Measurements from ENCODE around the gene CEP72.

CEP72 gene

GRCh38 chr5:584846-585245 lies 27.3 kb upstream of the CEP72 start:
- H3K4me1 ChIP-seq (ENCODE audit: control extremely low read depth in 1 of 4, control insufficient read depth in 4 of 4, insufficient read depth in 4 of 4, low read length in 3 of 4) = no peaks in the 10 kb centered on the region
- ChIA-PET CTCF (no interaction called here), POLR2A (no interaction called here)
- no peak overlapping the region for H3K4me3 ChIP-seq (ENCODE audit: control insufficient read depth in 1 of 7, extremely low read depth in 1 of 7, insufficient read depth in 4 of 7, low read depth in 2 of 7, low read length in 6 of 7)
- H3K36me3 ChIP-seq (ENCODE audit: control insufficient read depth in 4 of 4, insufficient read depth in 4 of 4, low read length in 3 of 4) = no peaks in the 10 kb centered on the region
- H3K27ac ChIP-seq (ENCODE audit: insufficient read depth in 1 of 2, low read depth in 1 of 2, low read length in 2 of 2, poor library complexity in 1 of 2, severe bottlenecking in 2 of 2) = no peak overlapping the region
- peaks cover 0 to 4% (median 0%) of the 10 kb centered on the region in 5 experiments for H3K9me3 ChIP-seq (ENCODE audit: control extremely low read depth in 1 of 5, control insufficient read depth in 4 of 5, insufficient read depth in 2 of 5, low read depth in 1 of 5, low read length in 4 of 5)
- whole genome bisulfite sequencing (ENCODE audit: insufficient coverage) = 95% methylated on average over 2 of the region's 2 CpGs
- DNase-seq = no peak
- peaks cover 0 to 57% (median 12%) of the 10 kb centered on the region in 5 experiments for H3K27me3 ChIP-seq (replicated peaks in 2 of 5; ENCODE audit: control insufficient read depth in 4 of 5, insufficient read depth in 5 of 5, low read length in 4 of 5)

DNA sequence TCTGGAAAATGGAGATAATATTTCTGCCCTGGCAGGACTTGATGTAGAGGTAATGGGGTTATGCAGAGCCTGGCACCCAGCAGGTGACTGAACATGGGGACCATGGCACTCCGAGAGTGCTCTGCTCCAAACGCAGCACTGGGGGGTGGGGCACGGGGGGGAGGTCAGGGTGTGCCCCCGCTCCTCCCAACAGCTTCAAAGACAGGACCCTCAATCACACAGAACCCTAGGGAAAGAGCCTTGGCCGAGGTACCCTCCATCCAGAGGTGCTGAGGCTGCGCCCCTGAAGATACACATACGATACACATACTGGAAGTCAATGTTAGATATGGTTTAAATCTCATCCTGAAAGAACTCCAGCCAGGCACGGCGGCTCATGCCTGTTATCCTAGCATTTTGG lies 26.6 kb upstream of the CEP72 start:
- 81% methylated on average over 8 of the region's 9 CpGs for WGBS (ENCODE audit: insufficient coverage)
- POLR2A ChIA-PET = no interaction called here
- CTCF ChIA-PET = no interaction called here

DNA sequence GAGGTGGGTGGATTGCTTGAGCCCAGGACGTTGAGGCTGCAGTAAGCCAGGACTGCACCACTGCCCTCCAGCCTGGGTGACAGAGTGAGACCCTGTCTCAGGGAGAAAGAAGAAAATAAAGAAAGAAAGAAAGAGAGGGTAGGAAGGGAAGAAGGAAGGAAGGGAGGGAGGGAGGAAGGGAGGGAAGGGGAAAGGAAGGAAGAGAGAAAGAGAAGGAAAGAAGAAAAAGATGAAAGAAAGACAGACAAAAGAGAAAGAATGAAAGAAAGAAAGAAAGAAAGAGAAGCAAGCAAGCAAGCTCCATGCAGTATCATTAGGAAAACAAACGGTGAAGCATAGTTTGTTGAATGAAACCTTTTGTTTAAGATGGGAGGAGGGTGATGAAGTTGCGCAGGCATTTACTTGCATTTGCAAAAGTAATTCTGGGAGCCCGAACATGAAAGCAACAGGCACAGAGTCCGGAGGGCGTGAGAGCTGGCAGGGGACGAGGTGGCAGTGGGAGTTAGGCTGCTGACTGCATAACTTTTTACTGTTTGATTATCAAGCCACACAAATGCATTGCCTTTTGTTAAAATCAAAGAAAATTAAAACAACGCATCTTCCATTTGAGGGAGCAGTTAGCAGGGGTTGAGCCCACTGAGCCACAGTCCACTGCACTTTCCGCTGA lies 26.0 kb upstream of the CEP72 start:
- Histone ChIP-seq H3K36me3 (ENCODE audit: control insufficient read depth in 4 of 4, insufficient read depth in 4 of 4, low read length in 3 of 4) (no peaks in the 10 kb centered on the region), H3K4me1 (ENCODE audit: control extremely low read depth in 1 of 4, control insufficient read depth in 4 of 4, insufficient read depth in 4 of 4, low read length in 3 of 4) (no peaks in the 10 kb centered on the region), H3K4me3 (ENCODE audit: control insufficient read depth in 1 of 7, extremely low read depth in 1 of 7, insufficient read depth in 4 of 7, low read depth in 2 of 7, low read length in 6 of 7) (no peak overlapping the region), H3K9me3 (ENCODE audit: control extremely low read depth in 1 of 5, control insufficient read depth in 4 of 5, insufficient read depth in 2 of 5, low read depth in 1 of 5, low read length in 4 of 5) (peaks cover 0 to 15% (median 3%) of the 10 kb centered on the region in 5 experiments), H3K27ac (ENCODE audit: insufficient read depth in 1 of 2, low read depth in 1 of 2, low read length in 2 of 2, poor library complexity in 1 of 2, severe bottlenecking in 2 of 2) (no peak overlapping the region), H3K27me3 (replicated peaks in 2 of 5; ENCODE audit: control insufficient read depth in 4 of 5, insufficient read depth in 5 of 5, low read length in 4 of 5) (peaks cover 0 to 48% (median 6%) of the 10 kb centered on the region in 5 experiments)
- POLR2A ChIA-PET = no interaction called here
- 64% methylated on average over 7 of the region's 9 CpGs for WGBS (ENCODE audit: insufficient coverage)
- no peak for DNase-seq
- CTCF ChIA-PET = no interaction called here

More for the DNA sequence above, 26.6 kb upstream of the CEP72 start:
- peaks cover 0 to 11% (median 0%) of the 10 kb centered on the region in 5 experiments for H3K9me3 ChIP-seq (ENCODE audit: control extremely low read depth in 1 of 5, control insufficient read depth in 4 of 5, insufficient read depth in 2 of 5, low read depth in 1 of 5, low read length in 4 of 5)
- H3K36me3 ChIP-seq (ENCODE audit: control insufficient read depth in 4 of 4, insufficient read depth in 4 of 4, low read length in 3 of 4) = no peaks in the 10 kb centered on the region
- H3K4me3 ChIP-seq (ENCODE audit: control insufficient read depth in 1 of 7, extremely low read depth in 1 of 7, insufficient read depth in 4 of 7, low read depth in 2 of 7, low read length in 6 of 7) = no peak overlapping the region
- H3K27ac ChIP-seq (ENCODE audit: insufficient read depth in 1 of 2, low read depth in 1 of 2, low read length in 2 of 2, poor library complexity in 1 of 2, severe bottlenecking in 2 of 2) = no peak overlapping the region
- no peaks in the 10 kb centered on the region for H3K4me1 ChIP-seq (ENCODE audit: control extremely low read depth in 1 of 4, control insufficient read depth in 4 of 4, insufficient read depth in 4 of 4, low read length in 3 of 4)
- no peak for DNase-seq
- peaks cover 0 to 51% (median 10%) of the 10 kb centered on the region in 5 experiments for H3K27me3 ChIP-seq (replicated peaks in 2 of 5; ENCODE audit: control insufficient read depth in 4 of 5, insufficient read depth in 5 of 5, low read length in 4 of 5)

DNA sequence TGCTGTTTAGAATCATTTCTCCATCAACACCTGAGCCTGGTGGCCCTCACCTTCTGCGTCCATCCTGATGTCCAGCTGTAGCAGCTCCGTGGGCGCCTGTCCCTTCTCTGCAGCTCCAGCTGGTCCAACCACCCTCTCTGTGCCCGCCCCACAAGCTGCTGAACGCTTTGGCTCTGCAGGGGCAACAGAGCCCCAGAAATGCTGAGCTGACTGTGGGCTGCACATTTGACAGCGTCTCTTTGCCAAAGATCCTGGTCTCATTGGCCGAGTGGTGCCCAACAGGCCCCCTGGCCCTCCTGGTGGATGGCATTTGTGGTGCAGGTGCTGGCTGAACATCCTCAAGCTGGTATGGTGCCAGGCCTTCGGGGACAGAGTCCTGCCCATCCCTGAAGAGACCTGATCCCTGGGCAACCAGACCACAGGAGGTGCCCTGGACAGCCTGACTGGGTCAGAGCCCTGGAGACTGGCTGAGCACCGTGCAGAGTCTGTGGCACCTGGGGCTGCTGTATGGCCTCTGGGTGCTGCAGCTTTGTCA lies 25.3 kb upstream of the CEP72 start:
- peaks cover 0 to 17% (median 3%) of the 10 kb centered on the region in 5 experiments for H3K9me3 ChIP-seq (ENCODE audit: control extremely low read depth in 1 of 5, control insufficient read depth in 4 of 5, insufficient read depth in 2 of 5, low read depth in 1 of 5, low read length in 4 of 5)
- no peaks in the 10 kb centered on the region for H3K36me3 ChIP-seq (ENCODE audit: control insufficient read depth in 4 of 4, insufficient read depth in 4 of 4, low read length in 3 of 4)
- H3K4me1 ChIP-seq (ENCODE audit: control extremely low read depth in 1 of 4, control insufficient read depth in 4 of 4, insufficient read depth in 4 of 4, low read length in 3 of 4) = no peaks in the 10 kb centered on the region
- peaks cover 0 to 44% (median 4%) of the 10 kb centered on the region in 5 experiments for H3K27me3 ChIP-seq (replicated peaks in 2 of 5; ENCODE audit: control insufficient read depth in 4 of 5, insufficient read depth in 5 of 5, low read length in 4 of 5)
- POLR2A ChIA-PET = no interaction called here
- H3K27ac ChIP-seq (ENCODE audit: insufficient read depth in 1 of 2, low read depth in 1 of 2, low read length in 2 of 2, poor library complexity in 1 of 2, severe bottlenecking in 2 of 2) = no peak overlapping the region
- CTCF ChIA-PET = no interaction called here
- no peak for DNase-seq
- no peak overlapping the region for H3K4me3 ChIP-seq (ENCODE audit: control insufficient read depth in 1 of 7, extremely low read depth in 1 of 7, insufficient read depth in 4 of 7, low read depth in 2 of 7, low read length in 6 of 7)
- 91% methylated on average over 9 of the region's 9 CpGs for WGBS (ENCODE audit: insufficient coverage)

DNA sequence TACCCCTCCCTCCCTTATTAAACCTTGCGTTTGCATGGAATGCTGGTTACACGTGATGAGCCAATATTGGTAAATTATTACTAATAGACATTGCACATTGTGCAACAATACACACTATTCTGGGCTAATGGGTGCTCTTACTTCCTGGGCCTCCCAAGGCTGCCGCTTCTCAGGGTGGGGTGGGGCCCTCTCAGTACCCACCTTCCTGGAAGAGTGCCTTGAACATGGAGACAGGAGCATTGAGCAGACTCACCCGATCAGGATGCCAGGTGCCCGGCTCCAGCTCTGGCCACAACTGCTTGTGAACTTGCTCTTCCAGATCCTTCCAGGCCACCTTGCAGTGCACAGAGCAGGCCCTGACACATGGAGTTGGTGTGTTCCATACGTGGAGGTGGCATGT lies 24.7 kb upstream of the CEP72 start:
- ChIA-PET CTCF (no interaction called here), POLR2A (no interaction called here)
- no peak for DNase-seq
- WGBS (ENCODE audit: insufficient coverage) = 94% methylated on average over 4 of the region's 6 CpGs
- Histone ChIP-seq H3K27me3 (replicated peaks in 2 of 5; ENCODE audit: control insufficient read depth in 4 of 5, insufficient read depth in 5 of 5, low read length in 4 of 5) (peaks cover 0 to 47% (median 4%) of the 10 kb centered on the region in 5 experiments), H3K27ac (ENCODE audit: insufficient read depth in 1 of 2, low read depth in 1 of 2, low read length in 2 of 2, poor library complexity in 1 of 2, severe bottlenecking in 2 of 2) (no peak overlapping the region), H3K4me1 (ENCODE audit: control extremely low read depth in 1 of 4, control insufficient read depth in 4 of 4, insufficient read depth in 4 of 4, low read length in 3 of 4) (no peaks in the 10 kb centered on the region), H3K36me3 (ENCODE audit: control insufficient read depth in 4 of 4, insufficient read depth in 4 of 4, low read length in 3 of 4) (no peaks in the 10 kb centered on the region), H3K9me3 (ENCODE audit: control extremely low read depth in 1 of 5, control insufficient read depth in 4 of 5, insufficient read depth in 2 of 5, low read depth in 1 of 5, low read length in 4 of 5) (peaks cover 0 to 17% (median 3%) of the 10 kb centered on the region in 5 experiments), H3K4me3 (ENCODE audit: control insufficient read depth in 1 of 7, extremely low read depth in 1 of 7, insufficient read depth in 4 of 7, low read depth in 2 of 7, low read length in 6 of 7) (no peak overlapping the region)

DNA sequence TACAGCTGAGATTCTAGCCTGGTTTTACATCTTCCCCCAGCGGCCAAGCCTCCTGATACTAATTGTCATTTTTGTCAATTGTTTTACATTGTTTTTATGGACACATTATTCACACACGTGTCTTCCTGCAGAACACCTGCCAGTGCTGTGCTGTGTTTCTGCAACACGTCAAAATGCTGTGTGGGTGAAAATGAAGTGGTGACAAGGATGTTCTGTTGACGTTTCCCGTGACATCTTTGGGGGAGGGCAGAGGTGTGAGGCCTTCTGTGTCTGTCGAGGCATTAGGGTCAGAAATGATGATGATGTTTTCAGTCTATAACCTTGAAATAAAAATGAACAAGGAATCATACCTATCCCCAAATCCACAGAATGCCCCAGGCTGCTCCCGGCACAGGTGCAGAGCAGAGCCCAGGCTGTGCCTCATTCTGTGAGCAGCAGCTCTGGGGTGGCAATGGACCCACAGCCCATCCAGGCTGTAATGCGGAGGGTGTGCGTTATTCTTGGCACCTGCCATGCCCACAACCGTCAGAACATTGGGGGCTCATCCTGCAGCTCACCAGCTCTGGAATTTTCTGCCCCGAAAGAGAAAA lies 23.6 kb upstream of the CEP72 start:
- peaks cover 0 to 17% (median 0%) of the 10 kb centered on the region in 5 experiments for H3K9me3 ChIP-seq (ENCODE audit: control extremely low read depth in 1 of 5, control insufficient read depth in 4 of 5, insufficient read depth in 2 of 5, low read depth in 1 of 5, low read length in 4 of 5)
- ChIA-PET POLR2A (no interaction called here), CTCF (no interaction called here)
- H3K27ac ChIP-seq (ENCODE audit: insufficient read depth in 1 of 2, low read depth in 1 of 2, low read length in 2 of 2, poor library complexity in 1 of 2, severe bottlenecking in 2 of 2) = no peak overlapping the region
- 96% methylated on average over 5 of the region's 11 CpGs for WGBS (ENCODE audit: insufficient coverage)
- no peaks in the 10 kb centered on the region for H3K4me1 ChIP-seq (ENCODE audit: control extremely low read depth in 1 of 4, control insufficient read depth in 4 of 4, insufficient read depth in 4 of 4, low read length in 3 of 4)
- no peak for DNase-seq
- H3K4me3 ChIP-seq (ENCODE audit: control insufficient read depth in 1 of 7, extremely low read depth in 1 of 7, insufficient read depth in 4 of 7, low read depth in 2 of 7, low read length in 6 of 7) = no peak overlapping the region
- no peaks in the 10 kb centered on the region for H3K36me3 ChIP-seq (ENCODE audit: control insufficient read depth in 4 of 4, insufficient read depth in 4 of 4, low read length in 3 of 4)
- peaks cover 0 to 46% (median 4%) of the 10 kb centered on the region in 5 experiments for H3K27me3 ChIP-seq (replicated peaks in 2 of 5; ENCODE audit: control insufficient read depth in 4 of 5, insufficient read depth in 5 of 5, low read length in 4 of 5)

- Histone ChIP-seq H3K4me1 (ENCODE audit: control extremely low read depth in 1 of 4, control insufficient read depth in 4 of 4, insufficient read depth in 4 of 4, low read length in 3 of 4) (no peaks in the 10 kb centered on the region), H3K9me3 (ENCODE audit: control extremely low read depth in 1 of 5, control insufficient read depth in 4 of 5, insufficient read depth in 2 of 5, low read depth in 1 of 5, low read length in 4 of 5) (peaks cover 0 to 17% (median 0%) of the 10 kb centered on the region in 5 experiments), H3K27ac (ENCODE audit: insufficient read depth in 1 of 2, low read depth in 1 of 2, low read length in 2 of 2, poor library complexity in 1 of 2, severe bottlenecking in 2 of 2) (no peak overlapping the region), H3K27me3 (replicated peaks in 2 of 5; ENCODE audit: control insufficient read depth in 4 of 5, insufficient read depth in 5 of 5, low read length in 4 of 5) (peaks cover 0 to 52% (median 4%) of the 10 kb centered on the region in 5 experiments), H3K4me3 (ENCODE audit: control insufficient read depth in 1 of 7, extremely low read depth in 1 of 7, insufficient read depth in 4 of 7, low read depth in 2 of 7, low read length in 6 of 7) (no peak overlapping the region), H3K36me3 (ENCODE audit: control insufficient read depth in 4 of 4, insufficient read depth in 4 of 4, low read length in 3 of 4) (no peaks in the 10 kb centered on the region)
- POLR2A ChIA-PET = no interaction called here
- WGBS (ENCODE audit: insufficient coverage) = no CpG with 5 or more reads among the region's 1 CpG
- CTCF ChIA-PET = no interaction called here
- DNase-seq = no peak
Observed at GRCh38 chr5:589173-589572, 23.0 kb upstream of the CEP72 start.

All from common myeloid progenitor, CD34-positive (primary cell).